DMS79 treated with DMSO at 0.1 percent for 48 hours (cell line): ENCODE results near the gene THOP1.

ENCODE experiments used
- DNase-seq: peaks from one replicate; lab custom pipeline; 2025; lab: John Stamatoyannopoulos, UW

The THOP1 gene

DNA sequence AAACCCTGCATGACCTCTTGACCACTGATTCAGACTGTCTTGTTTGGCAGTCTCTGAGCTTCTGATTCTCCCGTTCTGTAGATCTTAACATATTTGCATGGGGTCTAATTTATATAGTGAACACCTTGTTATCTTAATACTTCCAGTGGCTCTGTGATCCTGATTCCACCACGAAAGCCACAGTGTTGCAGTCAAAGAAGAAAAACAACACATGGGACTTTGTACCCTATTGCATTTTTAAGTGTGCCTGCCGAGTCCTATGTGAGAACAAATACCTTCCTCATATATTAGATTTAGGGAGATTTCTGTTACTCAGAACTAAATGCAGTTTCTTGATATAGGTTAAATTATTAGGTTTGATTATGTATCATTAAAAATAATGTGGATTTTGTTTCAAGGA lies 69.5 kb downstream of the THOP1 start:
- DNase-seq: no peak

DNA sequence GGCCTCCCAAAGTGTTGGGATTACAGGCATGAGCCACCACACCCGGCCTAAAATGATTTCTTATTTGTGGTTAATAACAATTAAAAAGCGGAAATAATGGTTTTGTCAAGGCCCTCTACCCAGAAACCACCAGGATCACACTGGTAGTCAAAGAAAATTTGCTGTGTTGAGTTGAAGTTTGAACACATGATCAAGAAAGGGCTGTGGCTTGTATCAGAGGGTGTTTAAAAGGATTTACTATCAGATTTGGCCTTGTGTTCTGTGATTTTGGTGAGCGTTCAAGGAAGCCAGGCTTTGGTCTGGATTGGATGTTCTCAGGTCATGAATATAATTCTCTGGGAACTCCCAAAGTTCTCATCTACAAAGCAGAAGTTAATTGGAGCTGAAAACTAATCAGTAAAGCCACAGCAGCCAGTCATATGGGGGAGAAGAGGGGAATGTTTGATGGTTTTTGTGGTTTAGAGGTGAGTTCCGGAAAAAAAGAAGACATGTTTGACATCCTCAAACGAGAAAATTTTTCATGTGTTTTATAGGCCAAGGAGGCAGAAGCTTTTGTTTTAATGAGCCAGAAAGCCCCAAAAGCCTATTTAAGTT lies 71.3 kb downstream of the THOP1 start:
- no peak for DNase-seq

GRCh38 chr19:2858864-2859263 lies 73.6 kb downstream of the THOP1 start:
- no peak for DNase-seq

DNA sequence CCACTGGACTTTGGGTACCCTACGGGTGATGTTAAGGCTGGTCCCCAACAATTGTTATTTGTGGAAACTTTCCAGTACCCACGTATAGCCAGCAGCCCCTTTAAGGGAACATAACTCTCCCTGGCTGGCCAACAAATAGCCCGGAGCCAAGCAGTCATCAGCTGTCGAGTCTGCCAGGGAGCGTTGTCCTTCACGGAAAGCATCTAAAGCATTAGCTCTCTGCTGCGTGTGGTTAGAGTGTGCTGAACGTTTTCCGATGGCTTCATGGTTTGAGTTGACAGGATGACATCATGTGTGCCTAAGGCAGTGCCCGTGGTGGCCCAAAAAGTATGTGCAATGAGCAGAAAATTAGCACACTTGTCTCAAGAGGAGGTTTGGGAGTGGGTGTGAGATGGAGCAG lies 78.5 kb downstream of the THOP1 start:
- DNase-seq: no peak
